GM23338 (cell line): ENCODE measurements around the gene COL9A3.

Source experiments
- CREB1 ChIP-seq: fragments of 250-450 bp; sonication (Bioruptor Pico); IDR thresholded peaks from 2 replicates; pipeline ENCODE4 v1.5.0; 2020; ENCODE audit warnings: low read depth, mild to moderate bottlenecking, moderate library complexity
- EZH2 ChIP-seq: fragments of 200-600 bp; sonication (generic); IDR thresholded peaks from one replicate; pipeline ENCODE4 v1.8.0; 2017; ENCODE audit warnings: antibody characterized with exemption, mild to moderate bottlenecking, low read depth; ENCODE audit not compliant: unreplicated experiment
- EZH2phosphoT487 ChIP-seq: fragments of 200-600 bp; sonication (generic); IDR thresholded peaks from one replicate; pipeline ENCODE4 v1.8.1; 2018; ENCODE audit warnings: antibody characterized with exemption; ENCODE audit not compliant: unreplicated experiment
- JUNB ChIP-seq: IDR thresholded peaks from one replicate; pipeline ENCODE4 v1.6.1; 2016; ENCODE audit warnings: antibody characterized with exemption; ENCODE audit not compliant: unreplicated experiment
- POLR2AphosphoS5 ChIP-seq: IDR thresholded peaks from 2 replicates; pipeline ENCODE4 v1.6.1; 2016; ENCODE audit warnings: antibody characterized with exemption, low read depth
- STAT1 ChIP-seq: IDR thresholded peaks from one replicate; pipeline ENCODE4 v1.6.1; 2016; ENCODE audit warnings: antibody characterized with exemption; ENCODE audit not compliant: unreplicated experiment
- ZNF114 ChIP-seq: fragments of 250-450 bp; sonication (Bioruptor Pico); IDR thresholded peaks from 2 replicates; pipeline ENCODE4 v1.5.0; 2020; ENCODE audit warnings: mild to moderate bottlenecking, moderate library complexity
- TF ChIP-seq, protein P1 (sequence below), 2 experiments: fragments of 200-600 bp in 1 of 2; sonication (generic) in 1 of 2; conservative IDR thresholded peaks; 2 replicates each; pipeline versions ENCODE4 v1.5.1 to v1.6.1; 2016 to 2017; ENCODE audit warnings: antibody characterized with exemption in 2 of 2, low read depth in 2 of 2, mild to moderate bottlenecking in 2 of 2, moderate library complexity in 1 of 2
- TF ChIP-seq, protein P2 (sequence below): IDR thresholded peaks from one replicate; pipeline ENCODE4 v1.6.1; 2018; ENCODE audit warnings: antibody characterized with exemption; ENCODE audit not compliant: unreplicated experiment
- TF ChIP-seq, protein P3 (sequence below): fragments of 250-450 bp; sonication (Bioruptor Pico); IDR thresholded peaks from 2 replicates; pipeline ENCODE4 v1.5.0; 2020; ENCODE audit warnings: mild to moderate bottlenecking, moderate library complexity
- TF ChIP-seq, protein P4 (sequence below): IDR thresholded peaks from 2 replicates; pipeline ENCODE4 v1.6.1; 2016; ENCODE audit warnings: antibody characterized with exemption

DNA sequence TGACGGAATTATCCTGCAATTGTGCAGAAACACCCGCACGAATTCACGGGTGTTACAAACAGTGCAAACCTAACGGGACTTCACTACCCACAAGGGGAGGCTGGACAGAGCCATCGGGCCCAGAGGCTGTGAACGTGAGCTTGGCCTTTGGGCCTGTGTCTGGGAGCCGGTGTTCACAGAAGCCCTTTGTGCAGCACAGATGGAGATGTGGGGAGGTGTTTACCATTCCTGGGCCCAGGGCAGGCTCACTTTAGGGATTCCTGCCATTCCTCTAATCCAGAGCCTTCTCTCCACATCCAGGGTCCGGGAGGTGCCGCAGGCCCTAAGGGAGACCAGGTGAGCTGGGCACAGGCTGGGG, 15.0 kb downstream of the COL9A3 start:
- TF ChIP-seq, protein P1, sequence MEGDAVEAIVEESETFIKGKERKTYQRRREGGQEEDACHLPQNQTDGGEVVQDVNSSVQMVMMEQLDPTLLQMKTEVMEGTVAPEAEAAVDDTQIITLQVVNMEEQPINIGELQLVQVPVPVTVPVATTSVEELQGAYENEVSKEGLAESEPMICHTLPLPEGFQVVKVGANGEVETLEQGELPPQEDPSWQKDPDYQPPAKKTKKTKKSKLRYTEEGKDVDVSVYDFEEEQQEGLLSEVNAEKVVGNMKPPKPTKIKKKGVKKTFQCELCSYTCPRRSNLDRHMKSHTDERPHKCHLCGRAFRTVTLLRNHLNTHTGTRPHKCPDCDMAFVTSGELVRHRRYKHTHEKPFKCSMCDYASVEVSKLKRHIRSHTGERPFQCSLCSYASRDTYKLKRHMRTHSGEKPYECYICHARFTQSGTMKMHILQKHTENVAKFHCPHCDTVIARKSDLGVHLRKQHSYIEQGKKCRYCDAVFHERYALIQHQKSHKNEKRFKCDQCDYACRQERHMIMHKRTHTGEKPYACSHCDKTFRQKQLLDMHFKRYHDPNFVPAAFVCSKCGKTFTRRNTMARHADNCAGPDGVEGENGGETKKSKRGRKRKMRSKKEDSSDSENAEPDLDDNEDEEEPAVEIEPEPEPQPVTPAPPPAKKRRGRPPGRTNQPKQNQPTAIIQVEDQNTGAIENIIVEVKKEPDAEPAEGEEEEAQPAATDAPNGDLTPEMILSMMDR (conservative IDR thresholded peaks at IDR 0.05; ENCODE audit: low read depth in 2 of 2), result no peak
- TF ChIP-seq JUNB (no peak), EZH2 (no peak), CREB1 (CRISPR knock-in tag) (no peak), EZH2phosphoT487 (no peak), POLR2AphosphoS5 (no peak), ZNF114 (CRISPR knock-in tag) (no peak), STAT1 (no peak)
- TF ChIP-seq, protein P2, sequence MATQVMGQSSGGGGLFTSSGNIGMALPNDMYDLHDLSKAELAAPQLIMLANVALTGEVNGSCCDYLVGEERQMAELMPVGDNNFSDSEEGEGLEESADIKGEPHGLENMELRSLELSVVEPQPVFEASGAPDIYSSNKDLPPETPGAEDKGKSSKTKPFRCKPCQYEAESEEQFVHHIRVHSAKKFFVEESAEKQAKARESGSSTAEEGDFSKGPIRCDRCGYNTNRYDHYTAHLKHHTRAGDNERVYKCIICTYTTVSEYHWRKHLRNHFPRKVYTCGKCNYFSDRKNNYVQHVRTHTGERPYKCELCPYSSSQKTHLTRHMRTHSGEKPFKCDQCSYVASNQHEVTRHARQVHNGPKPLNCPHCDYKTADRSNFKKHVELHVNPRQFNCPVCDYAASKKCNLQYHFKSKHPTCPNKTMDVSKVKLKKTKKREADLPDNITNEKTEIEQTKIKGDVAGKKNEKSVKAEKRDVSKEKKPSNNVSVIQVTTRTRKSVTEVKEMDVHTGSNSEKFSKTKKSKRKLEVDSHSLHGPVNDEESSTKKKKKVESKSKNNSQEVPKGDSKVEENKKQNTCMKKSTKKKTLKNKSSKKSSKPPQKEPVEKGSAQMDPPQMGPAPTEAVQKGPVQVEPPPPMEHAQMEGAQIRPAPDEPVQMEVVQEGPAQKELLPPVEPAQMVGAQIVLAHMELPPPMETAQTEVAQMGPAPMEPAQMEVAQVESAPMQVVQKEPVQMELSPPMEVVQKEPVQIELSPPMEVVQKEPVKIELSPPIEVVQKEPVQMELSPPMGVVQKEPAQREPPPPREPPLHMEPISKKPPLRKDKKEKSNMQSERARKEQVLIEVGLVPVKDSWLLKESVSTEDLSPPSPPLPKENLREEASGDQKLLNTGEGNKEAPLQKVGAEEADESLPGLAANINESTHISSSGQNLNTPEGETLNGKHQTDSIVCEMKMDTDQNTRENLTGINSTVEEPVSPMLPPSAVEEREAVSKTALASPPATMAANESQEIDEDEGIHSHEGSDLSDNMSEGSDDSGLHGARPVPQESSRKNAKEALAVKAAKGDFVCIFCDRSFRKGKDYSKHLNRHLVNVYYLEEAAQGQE, result no peak
- TF ChIP-seq, protein P3, sequence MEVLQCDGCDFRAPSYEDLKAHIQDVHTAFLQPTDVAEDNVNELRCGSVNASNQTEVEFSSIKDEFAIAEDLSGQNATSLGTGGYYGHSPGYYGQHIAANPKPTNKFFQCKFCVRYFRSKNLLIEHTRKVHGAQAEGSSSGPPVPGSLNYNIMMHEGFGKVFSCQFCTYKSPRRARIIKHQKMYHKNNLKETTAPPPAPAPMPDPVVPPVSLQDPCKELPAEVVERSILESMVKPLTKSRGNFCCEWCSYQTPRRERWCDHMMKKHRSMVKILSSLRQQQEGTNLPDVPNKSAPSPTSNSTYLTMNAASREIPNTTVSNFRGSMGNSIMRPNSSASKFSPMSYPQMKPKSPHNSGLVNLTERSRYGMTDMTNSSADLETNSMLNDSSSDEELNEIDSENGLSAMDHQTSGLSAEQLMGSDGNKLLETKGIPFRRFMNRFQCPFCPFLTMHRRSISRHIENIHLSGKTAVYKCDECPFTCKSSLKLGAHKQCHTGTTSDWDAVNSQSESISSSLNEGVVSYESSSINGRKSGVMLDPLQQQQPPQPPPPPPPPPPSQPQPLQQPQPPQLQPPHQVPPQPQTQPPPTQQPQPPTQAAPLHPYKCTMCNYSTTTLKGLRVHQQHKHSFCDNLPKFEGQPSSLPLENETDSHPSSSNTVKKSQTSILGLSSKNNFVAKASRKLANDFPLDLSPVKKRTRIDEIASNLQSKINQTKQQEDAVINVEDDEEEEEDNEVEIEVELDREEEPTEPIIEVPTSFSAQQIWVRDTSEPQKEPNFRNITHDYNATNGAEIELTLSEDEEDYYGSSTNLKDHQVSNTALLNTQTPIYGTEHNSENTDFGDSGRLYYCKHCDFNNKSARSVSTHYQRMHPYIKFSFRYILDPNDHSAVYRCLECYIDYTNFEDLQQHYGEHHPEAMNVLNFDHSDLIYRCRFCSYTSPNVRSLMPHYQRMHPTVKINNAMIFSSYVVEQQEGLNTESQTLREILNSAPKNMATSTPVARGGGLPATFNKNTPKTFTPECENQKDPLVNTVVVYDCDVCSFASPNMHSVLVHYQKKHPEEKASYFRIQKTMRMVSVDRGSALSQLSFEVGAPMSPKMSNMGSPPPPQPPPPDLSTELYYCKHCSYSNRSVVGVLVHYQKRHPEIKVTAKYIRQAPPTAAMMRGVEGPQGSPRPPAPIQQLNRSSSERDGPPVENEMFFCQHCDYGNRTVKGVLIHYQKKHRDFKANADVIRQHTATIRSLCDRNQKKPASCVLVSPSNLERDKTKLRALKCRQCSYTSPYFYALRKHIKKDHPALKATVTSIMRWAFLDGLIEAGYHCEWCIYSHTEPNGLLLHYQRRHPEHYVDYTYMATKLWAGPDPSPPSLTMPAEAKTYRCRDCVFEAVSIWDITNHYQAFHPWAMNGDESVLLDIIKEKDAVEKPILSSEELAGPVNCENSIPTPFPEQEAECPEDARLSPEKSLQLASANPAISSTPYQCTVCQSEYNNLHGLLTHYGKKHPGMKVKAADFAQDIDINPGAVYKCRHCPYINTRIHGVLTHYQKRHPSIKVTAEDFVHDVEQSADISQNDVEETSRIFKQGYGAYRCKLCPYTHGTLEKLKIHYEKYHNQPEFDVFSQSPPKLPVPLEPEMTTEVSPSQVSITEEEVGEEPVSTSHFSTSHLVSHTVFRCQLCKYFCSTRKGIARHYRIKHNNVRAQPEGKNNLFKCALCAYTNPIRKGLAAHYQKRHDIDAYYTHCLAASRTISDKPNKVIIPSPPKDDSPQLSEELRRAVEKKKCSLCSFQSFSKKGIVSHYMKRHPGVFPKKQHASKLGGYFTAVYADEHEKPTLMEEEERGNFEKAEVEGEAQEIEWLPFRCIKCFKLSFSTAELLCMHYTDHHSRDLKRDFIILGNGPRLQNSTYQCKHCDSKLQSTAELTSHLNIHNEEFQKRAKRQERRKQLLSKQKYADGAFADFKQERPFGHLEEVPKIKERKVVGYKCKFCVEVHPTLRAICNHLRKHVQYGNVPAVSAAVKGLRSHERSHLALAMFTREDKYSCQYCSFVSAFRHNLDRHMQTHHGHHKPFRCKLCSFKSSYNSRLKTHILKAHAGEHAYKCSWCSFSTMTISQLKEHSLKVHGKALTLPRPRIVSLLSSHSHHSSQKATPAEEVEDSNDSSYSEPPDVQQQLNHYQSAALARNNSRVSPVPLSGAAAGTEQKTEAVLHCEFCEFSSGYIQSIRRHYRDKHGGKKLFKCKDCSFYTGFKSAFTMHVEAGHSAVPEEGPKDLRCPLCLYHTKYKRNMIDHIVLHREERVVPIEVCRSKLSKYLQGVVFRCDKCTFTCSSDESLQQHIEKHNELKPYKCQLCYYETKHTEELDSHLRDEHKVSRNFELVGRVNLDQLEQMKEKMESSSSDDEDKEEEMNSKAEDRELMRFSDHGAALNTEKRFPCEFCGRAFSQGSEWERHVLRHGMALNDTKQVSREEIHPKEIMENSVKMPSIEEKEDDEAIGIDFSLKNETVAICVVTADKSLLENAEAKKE, result no peak
- TF ChIP-seq, protein P4, sequence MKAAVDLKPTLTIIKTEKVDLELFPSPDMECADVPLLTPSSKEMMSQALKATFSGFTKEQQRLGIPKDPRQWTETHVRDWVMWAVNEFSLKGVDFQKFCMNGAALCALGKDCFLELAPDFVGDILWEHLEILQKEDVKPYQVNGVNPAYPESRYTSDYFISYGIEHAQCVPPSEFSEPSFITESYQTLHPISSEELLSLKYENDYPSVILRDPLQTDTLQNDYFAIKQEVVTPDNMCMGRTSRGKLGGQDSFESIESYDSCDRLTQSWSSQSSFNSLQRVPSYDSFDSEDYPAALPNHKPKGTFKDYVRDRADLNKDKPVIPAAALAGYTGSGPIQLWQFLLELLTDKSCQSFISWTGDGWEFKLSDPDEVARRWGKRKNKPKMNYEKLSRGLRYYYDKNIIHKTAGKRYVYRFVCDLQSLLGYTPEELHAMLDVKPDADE, result no peak
